Measurements from ENCODE around the gene CA10.

The CA10 gene

GRCh38 chr17:51954232-51954765 lies 204.2 kb downstream of the CA10 start:
- no peak for DNase-seq (ENCODE audit: low read depth in 2 of 2)

GRCh38 chr17:51951741-51952140 lies 206.8 kb downstream of the CA10 start:
- DNase-seq (ENCODE audit: low read depth in 2 of 2), result no peak

- no peak for DNase-seq (ENCODE audit: low read depth in 2 of 2)
These were observed 210.4 kb downstream of the CA10 start for GRCh38 chr17:51948128-51948527.

- no peak for DNase-seq (ENCODE audit: low read depth in 2 of 2)
These were observed 211.3 kb downstream of the CA10 start for GRCh38 chr17:51947160-51947735.

- DNase-seq (ENCODE audit: low read depth in 2 of 2), result no peak
These were observed 212.2 kb downstream of the CA10 start for GRCh38 chr17:51946311-51946710.

GRCh38 chr17:51941272-51941671 lies 217.2 kb downstream of the CA10 start:
- DNase-seq (ENCODE audit: low read depth in 2 of 2), result no peak

- no peak for DNase-seq (ENCODE audit: low read depth in 2 of 2)
These were observed 221.2 kb downstream of the CA10 start for GRCh38 chr17:51937264-51937663.

GRCh38 chr17:51935477-51935876 lies 223.0 kb downstream of the CA10 start:
- DNase-seq (ENCODE audit: low read depth in 2 of 2), result no peak

GRCh38 chr17:51933647-51934046 lies 224.9 kb downstream of the CA10 start:
- DNase-seq (ENCODE audit: low read depth in 2 of 2), result no peak

- DNase-seq (ENCODE audit: low read depth in 2 of 2), result no peak
These were observed 232.1 kb downstream of the CA10 start for GRCh38 chr17:51926448-51926847.

GRCh38 chr17:51921500-51921899 lies 237.0 kb downstream of the CA10 start:
- no peak for DNase-seq (ENCODE audit: low read depth in 2 of 2)

- DNase-seq (ENCODE audit: low read depth in 2 of 2), result no peak
These were observed 243.9 kb downstream of the CA10 start for GRCh38 chr17:51914577-51914976.

- no peak for DNase-seq (ENCODE audit: low read depth in 2 of 2)
These were observed 244.9 kb downstream of the CA10 start for GRCh38 chr17:51913491-51914205.

- no peak for DNase-seq (ENCODE audit: low read depth in 2 of 2)
These were observed 245.6 kb downstream of the CA10 start for GRCh38 chr17:51912939-51913338.

- DNase-seq (ENCODE audit: low read depth in 2 of 2), result no peak
These were observed 247.3 kb downstream of the CA10 start for GRCh38 chr17:51911237-51911636.

GRCh38 chr17:51909971-51910370 lies 248.5 kb downstream of the CA10 start:
- DNase-seq (ENCODE audit: low read depth in 2 of 2), result no peak

- DNase-seq (ENCODE audit: low read depth in 2 of 2), result no peak
These were observed 249.5 kb downstream of the CA10 start for GRCh38 chr17:51908841-51909537.

- no peak for DNase-seq (ENCODE audit: low read depth in 2 of 2)
These were observed 251.5 kb downstream of the CA10 start for GRCh38 chr17:51907041-51907440.

GRCh38 chr17:51904379-51904778 lies 254.1 kb downstream of the CA10 start:
- DNase-seq (ENCODE audit: low read depth in 2 of 2), result no peak

GRCh38 chr17:51901242-51901641 lies 257.3 kb downstream of the CA10 start:
- DNase-seq (ENCODE audit: low read depth in 2 of 2), result no peak

- no peak for DNase-seq (ENCODE audit: low read depth in 2 of 2)
These were observed 266.6 kb downstream of the CA10 start for GRCh38 chr17:51891936-51892335.

GRCh38 chr17:51890710-51891109 lies 267.8 kb downstream of the CA10 start:
- no peak for DNase-seq (ENCODE audit: low read depth in 2 of 2)

GRCh38 chr17:51888816-51889215 lies 269.7 kb downstream of the CA10 start:
- no peak for DNase-seq (ENCODE audit: low read depth in 2 of 2)
